Pancreas (tissue), 10 donors: Measurements from ENCODE around the gene CDC42BPA. TPM values are rescaled to one million over a fixed set of nuclear protein-coding genes. Genes with fewer than 3 reads are reported as not detected.
A peak's percentile ranks its signal among the peaks of the same experiment; 100 is the strongest.

ENCODE experiments used
- ATAC-seq, 4 donors: fragments of 200-7000 bp; cut with Tn5 transposase; one replicate each; pipeline versions ENCODE4 v1.8.0 to v1.9.1; 2020; ENCODE audit warnings: mild to moderate bottlenecking in 4 of 4, moderate library complexity in 4 of 4
- DNase-seq, 6 donors: peaks; one replicate each; pipeline ENCODE4 v3.0.0-alpha.2; 2020
- FAIRE-seq: peaks from 2 replicates; lab custom pipeline; 2012; peaks lifted over from hg19 to GRCh38; lab: Jason Lieb, UNC
- H3K27ac ChIP-seq, 4 donors: fragments of 200-600 bp; sonication (generic); 1 replicate in 3 of 4; 2 replicates in 1 of 4; pipeline versions ENCODE4 v1.5.0 to v1.8.0; 2020
- H3K27me3 ChIP-seq, 4 donors: fragments of 200-600 bp; one replicate each; pipeline ENCODE4 v1.8.0; 2021
- H3K36me3 ChIP-seq, 3 donors: fragments of 200-600 bp; sonication (generic) in 1 of 3; one replicate each; pipeline versions ENCODE4 v1.5.0 to v1.8.0; 2020 to 2021
- H3K4me1 ChIP-seq, 3 donors: fragments of 200-600 bp; one replicate each; pipeline ENCODE4 v1.8.0; 2021
- H3K4me3 ChIP-seq, 4 donors: fragments of 200-600 bp; sonication (generic) in 2 of 4; one replicate each; pipeline versions ENCODE4 v1.5.0 to v1.8.0; 2020 to 2021
- H3K9me3 ChIP-seq, 4 donors: fragments of 200-600 bp; one replicate each; pipeline ENCODE4 v1.8.0; 2021
- WGBS, 2 donors: extraction: QIAGEN DNeasy Blood & Tissue Kit; methylation state at CpG; one replicate each; pipeline ENCODE4 v1.1.7; 2013; 5-methylcytosine and 5-hydroxymethylcytosine counted together
- intact Hi-C, 3 donors: fragments of 100-400 bp; cut with DNase I; formaldehyde crosslinking; loops; one replicate each; pipeline versions ENCODE4 v1.11.1 to v1.14.2; 2022
- polyA plus RNA-seq, 2 donors: library from polyadenylated mRNA; stranded (reverse); fragments of 200-250 nt; gene quantifications; one replicate each; pipeline ENCODE4 v1.2.3, GENCODE V29; 2013
- total RNA-seq, 6 donors: library from RNA; stranded (reverse); fragmentation: NEBNext Ultra II Directional in 4 of 6; extraction: Animal tissue kit (Norgen Biotek cat#: 25700) in 4 of 6; gene quantifications; one replicate each; pipeline versions ENCODE4 v1.2.1 to v1.2.4, GENCODE V29; 2021 to 2023
- TF ChIP-seq, protein P1 (sequence below), 4 donors: fragments of 200-600 bp; sonication (generic) in 3 of 4; IDR thresholded peaks; one replicate each; pipeline versions ENCODE4 v1.5.0 to v1.8.0; 2021; ENCODE audit warnings: antibody characterized with exemption in 4 of 4
- donor health status: healthy with polysubstance abuse.
- donor health status: DM: no; HTN: no; CAD: no; lungs with moderate emphysema.
- donor health status: DM: no; HTN: no; CAD: no.
- donor health status: control.
- donor health status: control.
- donor health status: Bipolar disorder and iron deficiency.
- donor health status: DM: yes; HTN: yes; CAD: no.
- donor health status: DM: no; HTN: no; CAD: no.
- donor health status: DM: no; HTN: no; CAD: no.
- donor health status: DM: yes; HTN: yes; CAD: no.

Gene CDC42BPA
- total and polyA plus RNA-seq, 8 donors = 5.3 to 22.5 (median 16.5) TPM

DNA sequence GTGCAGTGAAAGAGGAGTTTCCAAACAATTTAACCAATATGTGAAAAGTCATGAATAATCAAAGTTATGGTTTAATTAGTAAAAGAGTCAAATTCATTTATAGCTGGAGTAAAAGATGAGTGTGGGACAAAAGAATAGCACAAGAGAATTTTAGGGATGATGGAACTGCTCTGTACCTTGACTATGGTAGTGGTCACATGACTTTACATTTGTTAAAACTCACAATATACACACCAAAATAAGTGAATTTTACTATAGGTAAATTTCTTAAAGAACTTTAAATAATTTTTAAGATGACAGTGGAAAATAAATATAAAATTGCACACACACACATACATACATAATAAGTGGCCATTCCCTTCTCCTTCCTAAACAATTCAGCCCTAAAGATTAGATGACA lies 13.6 kb downstream of the CDC42BPA start:
- Histone ChIP-seq H3K36me3 (no peaks in the 10 kb centered on the region), H3K4me3 (no peak overlapping the region), H3K9me3 (no peaks in the 10 kb centered on the region), H3K4me1 (peaks cover 8 to 21% (median 19%) of the 10 kb centered on the region in 3 donors), H3K27me3 (no peaks in the 10 kb centered on the region), H3K27ac (no peak overlapping the region)
- FAIRE-seq (no peak), ATAC-seq (no peak), DNase-seq (no peak)
- TF ChIP-seq, protein P1, sequence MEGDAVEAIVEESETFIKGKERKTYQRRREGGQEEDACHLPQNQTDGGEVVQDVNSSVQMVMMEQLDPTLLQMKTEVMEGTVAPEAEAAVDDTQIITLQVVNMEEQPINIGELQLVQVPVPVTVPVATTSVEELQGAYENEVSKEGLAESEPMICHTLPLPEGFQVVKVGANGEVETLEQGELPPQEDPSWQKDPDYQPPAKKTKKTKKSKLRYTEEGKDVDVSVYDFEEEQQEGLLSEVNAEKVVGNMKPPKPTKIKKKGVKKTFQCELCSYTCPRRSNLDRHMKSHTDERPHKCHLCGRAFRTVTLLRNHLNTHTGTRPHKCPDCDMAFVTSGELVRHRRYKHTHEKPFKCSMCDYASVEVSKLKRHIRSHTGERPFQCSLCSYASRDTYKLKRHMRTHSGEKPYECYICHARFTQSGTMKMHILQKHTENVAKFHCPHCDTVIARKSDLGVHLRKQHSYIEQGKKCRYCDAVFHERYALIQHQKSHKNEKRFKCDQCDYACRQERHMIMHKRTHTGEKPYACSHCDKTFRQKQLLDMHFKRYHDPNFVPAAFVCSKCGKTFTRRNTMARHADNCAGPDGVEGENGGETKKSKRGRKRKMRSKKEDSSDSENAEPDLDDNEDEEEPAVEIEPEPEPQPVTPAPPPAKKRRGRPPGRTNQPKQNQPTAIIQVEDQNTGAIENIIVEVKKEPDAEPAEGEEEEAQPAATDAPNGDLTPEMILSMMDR (IDR thresholded peaks at IDR 0.05) = no peak
- intact Hi-C loops = no loop called here

DNA sequence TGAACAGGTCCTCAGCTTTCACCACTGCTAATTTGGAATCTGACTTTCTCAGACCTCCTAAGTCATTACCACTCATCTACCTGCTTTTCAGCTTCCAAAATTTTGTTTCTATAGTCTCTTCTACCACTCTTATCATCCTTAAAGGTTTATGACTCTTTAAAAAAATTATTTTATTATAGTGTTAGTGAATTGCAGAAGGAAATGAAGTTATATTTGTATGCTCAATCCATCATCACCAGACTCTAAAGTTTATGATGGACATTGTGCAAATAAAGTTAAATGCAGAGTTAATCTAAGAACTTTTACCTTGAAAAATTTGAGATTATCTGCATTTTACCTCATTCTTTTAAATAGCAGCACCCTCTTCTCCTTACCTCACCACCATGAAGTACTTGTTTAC lies 14.6 kb downstream of the CDC42BPA start:
- no peaks in the 10 kb centered on the region for H3K9me3 ChIP-seq
- TF ChIP-seq, protein P1 (IDR thresholded peaks at IDR 0.05) = no peak
- intact Hi-C loops = no loop called here
- no peaks in the 10 kb centered on the region for H3K36me3 ChIP-seq
- peak; percentile 13 for FAIRE-seq
- H3K27me3 ChIP-seq = no peaks in the 10 kb centered on the region
- no peak for ATAC-seq
- peaks cover 8 to 22% (median 22%) of the 10 kb centered on the region in 3 donors for H3K4me1 ChIP-seq
- no peak for DNase-seq
- no peak overlapping the region for H3K4me3 ChIP-seq
- H3K27ac ChIP-seq = no peak overlapping the region

DNA sequence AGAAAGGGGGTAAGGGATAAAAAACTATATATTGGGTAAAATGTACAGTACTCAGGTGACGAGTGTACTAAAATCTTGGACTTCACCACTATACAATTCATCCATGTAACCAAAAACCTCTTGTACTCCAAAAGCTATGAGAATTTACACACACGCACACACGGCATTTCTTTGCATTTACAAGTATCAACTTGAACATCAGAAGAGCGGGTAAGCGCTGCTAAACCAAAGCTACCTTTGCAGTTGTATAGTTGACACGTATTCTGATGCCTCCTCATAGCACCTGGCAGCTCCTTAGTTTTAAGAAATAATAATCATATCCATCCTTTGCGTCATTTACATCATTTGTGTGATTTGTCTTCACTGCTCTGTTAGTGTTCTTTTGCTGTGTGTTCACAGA lies 17.6 kb downstream of the CDC42BPA start:
- TF ChIP-seq, protein P1 (IDR thresholded peaks at IDR 0.05) = no peak
- intact Hi-C loops = no loop called here
- DNase-seq (no peak), FAIRE-seq (no peak), ATAC-seq (no peak)
- Histone ChIP-seq H3K36me3 (no peaks in the 10 kb centered on the region), H3K4me3 (no peak overlapping the region), H3K27ac (no peak overlapping the region), H3K9me3 (no peaks in the 10 kb centered on the region), H3K27me3 (no peaks in the 10 kb centered on the region), H3K4me1 (peaks cover 3 to 19% (median 17%) of the 10 kb centered on the region in 3 donors)
- WGBS, 2 donors = 97 to 98% methylated on average over 7 of the region's 7 CpGs

DNA sequence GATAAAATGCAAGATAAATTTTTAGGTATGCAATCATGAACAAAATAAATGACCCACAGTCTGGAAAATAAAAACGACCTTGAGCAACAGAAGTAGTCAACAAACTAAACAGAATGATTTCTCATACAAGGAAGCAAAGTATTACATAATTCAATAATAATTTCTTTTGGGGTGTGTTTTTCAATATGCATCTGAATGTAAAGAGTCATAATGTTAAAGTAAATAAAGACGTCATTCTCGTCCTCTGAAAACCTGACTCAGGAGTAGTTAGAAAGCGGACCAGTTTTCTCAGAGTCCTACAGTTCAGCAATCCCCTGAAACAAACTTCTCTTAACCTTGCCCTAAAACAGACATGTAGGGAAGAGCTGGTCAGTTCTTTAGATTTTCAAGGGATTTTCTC lies 18.6 kb downstream of the CDC42BPA start:
- intact Hi-C loops = no loop called here
- Histone ChIP-seq H3K27ac (peak overlapping the region in 3 of 4 donors; percentile 13 to 74 (median 30)), H3K4me3 (no peak overlapping the region), H3K27me3 (no peaks in the 10 kb centered on the region), H3K36me3 (no peaks in the 10 kb centered on the region), H3K9me3 (no peaks in the 10 kb centered on the region), H3K4me1 (peaks cover 3 to 19% (median 17%) of the 10 kb centered on the region in 3 donors)
- ATAC-seq (peak; percentile 55 to 80 (median 63)), FAIRE-seq (no peak), DNase-seq (no peak)
- WGBS, 2 donors = 22 to 28% methylated on average over 4 of the region's 4 CpGs
- TF ChIP-seq, protein P1 (IDR thresholded peaks at IDR 0.05) = no peak

DNA sequence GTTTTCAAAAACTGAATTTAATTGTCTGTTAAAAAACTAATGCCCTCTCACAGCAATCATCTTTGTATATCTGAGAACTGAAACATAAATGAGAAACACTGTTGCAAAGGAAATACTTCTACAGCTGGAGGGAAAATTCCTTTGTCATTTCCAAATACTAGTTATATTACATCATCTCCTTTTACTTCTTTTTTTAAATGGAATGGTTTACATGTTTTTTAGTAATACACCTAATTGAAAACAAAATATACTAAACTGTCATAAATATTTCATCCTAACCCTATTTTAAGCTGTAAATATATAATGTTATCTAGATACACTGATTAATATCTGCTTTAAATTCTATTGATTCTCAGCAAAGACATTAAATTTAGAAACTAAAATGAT lies 19.1 kb downstream of the CDC42BPA start:
- Histone ChIP-seq H3K9me3 (no peaks in the 10 kb centered on the region), H3K4me3 (no peak overlapping the region), H3K36me3 (no peaks in the 10 kb centered on the region), H3K27me3 (no peaks in the 10 kb centered on the region), H3K4me1 (peaks cover 3 to 19% (median 17%) of the 10 kb centered on the region in 3 donors), H3K27ac (peak overlapping the region in 2 of 4 donors; percentile 30 to 74)
- intact Hi-C loops = no loop called here
- TF ChIP-seq, protein P1 (IDR thresholded peaks at IDR 0.05) = no peak
- FAIRE-seq = peak; percentile 91
- no peak for DNase-seq
- ATAC-seq = peak; percentile 49 to 75 (median 66)
